Liver (tissue), 9 donors: ENCODE measurements around the gene B3GAT3. TPM values are rescaled to one million over a fixed set of nuclear protein-coding genes. Genes with fewer than 3 reads are reported as not detected.

Experiments
- DNase-seq: peaks from one replicate; pipeline ENCODE4 v3.0.0-alpha.2; 2017; ENCODE audit warnings: low spot score
- H3K27ac ChIP-seq, 2 donors: one replicate each; pipeline ENCODE4 v1.7.0; 2013; ENCODE audit warnings: inconsistent platforms in 2 of 2, low read length in 2 of 2, control low read depth in 1 of 2, low read depth in 1 of 2, mild to moderate bottlenecking in 1 of 2
- H3K27me3 ChIP-seq, 4 donors: one replicate each; pipeline versions ENCODE4 v1.6.1 to v1.7.0; 2013; ENCODE audit warnings: low read length in 3 of 4, inconsistent platforms in 1 of 4, mild to moderate bottlenecking in 1 of 4, moderate library complexity in 1 of 4; ENCODE audit not compliant: control insufficient read depth in 4 of 4, insufficient read depth in 4 of 4
- H3K36me3 ChIP-seq, 4 donors: one replicate each; pipeline versions ENCODE4 v1.6.1 to v1.7.0; 2013; ENCODE audit warnings: low read length in 3 of 4, mild to moderate bottlenecking in 3 of 4, low read depth in 1 of 4, moderate library complexity in 1 of 4; ENCODE audit not compliant: control insufficient read depth in 4 of 4, insufficient read depth in 3 of 4
- H3K4me1 ChIP-seq, 4 donors: one replicate each; pipeline versions ENCODE4 v1.6.1 to v1.7.0; 2013; ENCODE audit warnings: low read length in 3 of 4, mild to moderate bottlenecking in 3 of 4, moderate library complexity in 1 of 4; ENCODE audit not compliant: control insufficient read depth in 4 of 4, insufficient read depth in 4 of 4
- H3K4me3 ChIP-seq, 3 donors: one replicate each; pipeline versions ENCODE4 v1.6.1 to v1.7.0; 2013; ENCODE audit warnings: low read length in 3 of 3, control low read depth in 1 of 3, low read depth in 1 of 3, mild to moderate bottlenecking in 1 of 3
- H3K9ac ChIP-seq, 2 donors: one replicate each; pipeline ENCODE4 v1.7.0; 2013; ENCODE audit warnings: low read length in 2 of 2, mild to moderate bottlenecking in 2 of 2, moderate library complexity in 2 of 2, control low read depth in 1 of 2, low read depth in 1 of 2
- H3K9me3 ChIP-seq, 4 donors: one replicate each; pipeline versions ENCODE4 v1.6.1 to v1.7.0; 2013; ENCODE audit warnings: low read length in 3 of 4; ENCODE audit not compliant: control insufficient read depth in 4 of 4
- ATF3 ChIP-seq: IDR thresholded peaks from 2 replicates; pipeline ENCODE4 v1.6.1; 2016; ENCODE audit warnings: antibody characterized with exemption
- CTCF ChIP-seq: fragments of 150-350 bp; IDR thresholded peaks from 2 replicates; pipeline ENCODE4 v1.5.1; 2017; ENCODE audit warnings: improper control_type of control experiment, low read depth, low read length; ENCODE audit not compliant: missing input control
- FOXA1 ChIP-seq: IDR thresholded peaks from 2 replicates; pipeline ENCODE4 v1.6.1; 2016; ENCODE audit warnings: antibody characterized with exemption
- HNF4A ChIP-seq, 2 donors: conservative IDR thresholded peaks; 2 replicates each; pipeline ENCODE4 v1.6.1; 2016; ENCODE audit warnings: antibody characterized with exemption in 2 of 2, mild to moderate bottlenecking in 2 of 2
- HNF4G ChIP-seq: IDR thresholded peaks from 2 replicates; pipeline ENCODE4 v1.6.1; 2016; ENCODE audit warnings: antibody characterized with exemption
- JUND ChIP-seq, 2 donors: IDR thresholded peaks; 2 replicates each; pipeline ENCODE4 v1.6.1; 2016; ENCODE audit warnings: antibody characterized with exemption in 2 of 2
- MAX ChIP-seq: IDR thresholded peaks from 2 replicates; pipeline ENCODE4 v1.6.1; 2016; ENCODE audit warnings: antibody characterized with exemption
- NR2F2 ChIP-seq: IDR thresholded peaks from 2 replicates; pipeline ENCODE4 v1.6.1; 2016; ENCODE audit warnings: antibody characterized with exemption
- RAD21 ChIP-seq, 2 donors: IDR thresholded peaks; 2 replicates each; pipeline ENCODE4 v1.6.1; 2016; ENCODE audit warnings: antibody characterized with exemption in 2 of 2, mild to moderate bottlenecking in 2 of 2
- REST ChIP-seq: IDR thresholded peaks from 2 replicates; pipeline ENCODE4 v1.6.1; 2016; ENCODE audit warnings: antibody characterized with exemption, mild to moderate bottlenecking
- RXRA ChIP-seq, 2 donors: IDR thresholded peaks; 2 replicates each; pipeline ENCODE4 v1.6.1; 2017 to 2018; ENCODE audit warnings: antibody characterized with exemption in 2 of 2, mild to moderate bottlenecking in 1 of 2
- SP1 ChIP-seq: IDR thresholded peaks from 2 replicates; pipeline ENCODE4 v1.6.1; 2018; ENCODE audit warnings: antibody characterized with exemption, mild to moderate bottlenecking
- YY1 ChIP-seq: IDR thresholded peaks from 2 replicates; pipeline ENCODE4 v1.6.1; 2016; ENCODE audit warnings: antibody characterized with exemption, mild to moderate bottlenecking
- ZBTB33 ChIP-seq: IDR thresholded peaks from 2 replicates; pipeline ENCODE4 v1.6.1; 2016; ENCODE audit warnings: antibody characterized with exemption
- WGBS: extraction: QIAGEN DNeasy Blood & Tissue Kit; methylation state at CpG from one replicate; pipeline ENCODE4 v1.1.7; 2013; 5-methylcytosine and 5-hydroxymethylcytosine counted together
- polyA plus RNA-seq, 2 donors: library from polyadenylated mRNA; stranded (reverse) in 1 of 2; unstranded in 1 of 2; fragments of 200-250 nt in 1 of 2; fragments of >200 nt in 1 of 2; fragmentation: Nextera tagmentation in 1 of 2; extraction: Ambion mirVana in 1 of 2; gene quantifications; one replicate each; pipeline versions ENCODE4 v1.2.1 to v1.2.3, GENCODE V29; 2013 to 2015
- total RNA-seq, 2 donors: library from RNA; depleted of rRNA; stranded (reverse); fragments of >200 nt; gene quantifications; one replicate each; pipeline ENCODE4 v1.2.3, GENCODE V29; 2014
- donor health status: healthy.
- donor health status: healthy.
- donor health status: healthy.
- donor health status: healthy.
- donor health status: healthy.

Gene B3GAT3
- total and polyA plus RNA-seq, 4 donors, result 13.1 to 29.2 (median 17.8) TPM

GRCh38 chr11:62605902-62606301 lies 15.9 kb downstream of the B3GAT3 start (continued):
- TF ChIP-seq REST, result no peak
- no peak for TF ChIP-seq FOXA1
- no peak for TF ChIP-seq RAD21 (IDR thresholded peaks at IDR 0.05)
- no peak for TF ChIP-seq YY1

GRCh38 chr11:62605467-62605866 lies 16.3 kb downstream of the B3GAT3 start:
- no peak for TF ChIP-seq HNF4G
- TF ChIP-seq SP1, result no peak
- no peak for TF ChIP-seq JUND (IDR thresholded peaks at IDR 0.05)
- TF ChIP-seq YY1, result no peak
- no peak for TF ChIP-seq CTCF
- TF ChIP-seq RAD21 (IDR thresholded peaks at IDR 0.05), result no peak
- TF ChIP-seq FOXA1, result no peak
- no peak for TF ChIP-seq NR2F2
- TF ChIP-seq MAX, result no peak
- TF ChIP-seq REST, result no peak
- TF ChIP-seq ATF3, result no peak
- TF ChIP-seq HNF4A (conservative IDR thresholded peaks at IDR 0.05), result no peak
- TF ChIP-seq ZBTB33, result no peak
- no peak for TF ChIP-seq RXRA (IDR thresholded peaks at IDR 0.05)
- H3K27me3 ChIP-seq, result no peaks in the 10 kb centered on the region
- DNase-seq, result no peak
- no peak overlapping the region for H3K27ac ChIP-seq
- no peak overlapping the region for H3K4me3 ChIP-seq
- H3K36me3 ChIP-seq, result peaks cover 2 to 17% (median 3%) of the 10 kb centered on the region in 4 donors
- H3K9ac ChIP-seq, result no peak overlapping the region
- H3K9me3 ChIP-seq, result no peaks in the 10 kb centered on the region
- WGBS, result 92% methylated on average over 6 of the region's 6 CpGs
- H3K4me1 ChIP-seq, result peaks cover 10 to 42% (median 24%) of the 10 kb centered on the region in 4 donors
